ENCODE data around the gene DDC.
"Not testable (repeated sequence)": the region's sequence is repeated elsewhere in the genome, so short reads cannot be mapped to it uniquely, and the experiment has no call there.

The DDC gene

GRCh38 chr7:50543776-50544442 lies 21.3 kb downstream of the DDC start:
- H3K4me3 ChIP-seq (ENCODE audit: low read depth, low read length), result no peak overlapping the region

GRCh38 chr7:50542132-50542531 lies 23.1 kb downstream of the DDC start:
- no peak for DNase-seq (ENCODE audit: low read depth)
- TF ChIP-seq CTCF (IDR thresholded peaks at IDR 0.05; ENCODE audit: insufficient read depth, low read depth, low read length, missing control alignments), result no peak
- no peak overlapping the region for H3K4me3 ChIP-seq (ENCODE audit: low read depth, low read length)

More at GRCh38 chr7:50543776-50544442, 21.3 kb downstream of the DDC start:
- no peak for TF ChIP-seq CTCF (IDR thresholded peaks at IDR 0.05; ENCODE audit: insufficient read depth, low read depth, low read length, missing control alignments)
- DNase-seq (ENCODE audit: low read depth), result no peak

GRCh38 chr7:50540785-50541579 lies 24.2 kb downstream of the DDC start:
- no peak for DNase-seq (ENCODE audit: low read depth)
- TF ChIP-seq CTCF (IDR thresholded peaks at IDR 0.05; ENCODE audit: insufficient read depth, low read depth, low read length, missing control alignments), result no peak

DNA sequence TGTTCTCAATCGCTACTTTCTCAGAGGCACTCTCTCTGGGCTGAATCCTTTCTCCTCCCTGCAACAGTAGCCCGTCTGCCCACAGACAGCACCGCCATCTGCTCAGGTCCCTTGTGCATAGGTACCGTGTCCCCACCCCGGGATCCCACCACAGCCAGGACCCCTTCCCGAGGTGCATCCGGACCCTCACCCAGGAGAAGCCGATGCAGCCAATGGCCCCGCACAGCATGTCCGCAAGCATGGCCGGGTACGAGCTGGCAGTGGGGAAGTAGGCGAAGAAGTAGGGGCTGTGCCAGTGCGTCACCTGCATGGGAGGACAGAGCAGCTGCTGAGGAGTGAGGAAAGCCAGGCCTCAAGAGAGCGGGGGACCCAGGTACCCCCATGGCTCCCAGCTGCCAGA lies 25.5 kb downstream of the DDC start:
- TF ChIP-seq CTCF (IDR thresholded peaks at IDR 0.05; ENCODE audit: insufficient read depth, low read depth, low read length, missing control alignments), result no peak
- DNase-seq (ENCODE audit: low read depth), result no peak
- no peak overlapping the region for H3K4me3 ChIP-seq (ENCODE audit: low read depth, low read length)

More at GRCh38 chr7:50540785-50541579, 24.2 kb downstream of the DDC start:
- no peak overlapping the region for H3K4me3 ChIP-seq (ENCODE audit: low read depth, low read length)

- DNase-seq (ENCODE audit: low read depth), result no peak
- TF ChIP-seq CTCF (IDR thresholded peaks at IDR 0.05; ENCODE audit: insufficient read depth, low read depth, low read length, missing control alignments), result no peak
- H3K4me3 ChIP-seq (ENCODE audit: low read depth, low read length), result no peak overlapping the region
Measured at GRCh38 chr7:50538478-50538877, 26.7 kb downstream of the DDC start.

- no peak overlapping the region for H3K4me3 ChIP-seq (ENCODE audit: low read depth, low read length)
- no peak for DNase-seq (ENCODE audit: low read depth)
- no peak for TF ChIP-seq CTCF (IDR thresholded peaks at IDR 0.05; ENCODE audit: insufficient read depth, low read depth, low read length, missing control alignments)
Measured at GRCh38 chr7:50537417-50537816, 27.8 kb downstream of the DDC start.

DNA sequence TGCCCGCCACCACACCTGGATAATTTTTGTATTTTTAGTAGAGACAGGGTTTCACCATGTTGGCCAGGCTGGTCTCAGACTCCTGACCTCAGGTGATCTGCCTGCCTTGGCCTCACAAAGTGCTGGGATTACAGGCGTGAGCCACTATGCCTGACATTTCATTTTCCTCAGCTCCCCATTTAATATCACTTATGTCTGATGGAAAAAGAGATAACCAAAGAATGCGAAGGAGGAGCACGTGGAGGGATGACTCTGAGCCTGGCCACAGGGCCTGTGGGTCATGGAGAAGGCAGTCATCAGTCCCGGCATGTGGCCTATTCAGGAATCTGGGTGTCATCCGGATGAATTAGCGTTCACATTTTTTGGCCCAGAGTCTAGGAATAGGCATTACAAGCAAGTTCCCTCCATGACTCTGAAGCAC lies 29.9 kb downstream of the DDC start:
- not testable (repeated sequence) for H3K4me3 ChIP-seq (ENCODE audit: low read depth, low read length); DNase-seq (ENCODE audit: low read depth)

Data from GM12865 (cell line).